Measurements from ENCODE around the gene C1orf56. TPM values are rescaled to one million over a fixed set of nuclear protein-coding genes. Genes with fewer than 3 reads are reported as not detected.

C1orf56 gene
- total RNA-seq, 1 experiment from 2014 or later, result 2.9 TPM

GRCh38 chr1:151037032-151037431 is 10.5 kb upstream of the C1orf56 start:
- intact Hi-C loops (cut with micrococcal nuclease; ENCODE audit: unreplicated experiment), result no loop called here
- POLR2A ChIA-PET (ENCODE audit: low non-redundant PET), result no interaction called here
- TF ChIP-seq EZH2 (IDR thresholded peaks at IDR 0.05; ENCODE audit: borderline replicate concordance, low read depth, low read length, poor library complexity, severe bottlenecking) (no peak), CTCF (conservative IDR thresholded peaks at IDR 0.05; ENCODE audit: low read depth, low read length) (no peak)

DNA sequence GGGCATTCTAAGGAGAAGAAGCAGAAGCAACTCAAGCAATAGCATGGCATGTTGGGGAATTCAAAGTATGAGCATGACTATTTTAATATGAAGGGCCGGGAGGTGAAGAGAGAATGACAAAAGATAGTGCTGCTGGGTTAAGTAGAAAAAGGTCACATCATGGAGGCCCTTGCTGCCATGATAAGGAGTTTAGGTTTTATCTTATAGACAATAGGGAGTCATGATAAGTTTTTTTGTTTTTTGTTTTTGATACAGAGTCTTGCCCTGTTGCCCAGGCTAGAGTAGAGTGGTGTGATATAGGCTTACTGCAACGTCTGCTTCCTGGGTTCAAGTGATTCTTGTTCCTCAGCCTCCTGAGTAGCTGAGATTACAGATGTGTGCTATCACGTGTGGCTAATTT is 8.0 kb upstream of the C1orf56 start:
- DNase-seq (ENCODE audit: low spot score), result no peak
- no peak for TF ChIP-seq CTCF (conservative IDR thresholded peaks at IDR 0.05; ENCODE audit: low read depth, low read length)
- TF ChIP-seq EZH2 (IDR thresholded peaks at IDR 0.05; ENCODE audit: borderline replicate concordance, low read depth, low read length, poor library complexity, severe bottlenecking), result no peak
- intact Hi-C loops (cut with micrococcal nuclease; ENCODE audit: unreplicated experiment), result no loop called here
- H3K27ac ChIP-seq (ENCODE audit: low read depth, low read length, poor library complexity, severe bottlenecking), result no peak overlapping the region
- no peaks in the 10 kb centered on the region for H3K4me1 ChIP-seq (ENCODE audit: insufficient read depth, low read length, poor library complexity, severe bottlenecking)
- BruUV-seq (replicated peaks), result no TSS peak
- H3K4me3 ChIP-seq (ENCODE audit: low read depth, low read length, poor library complexity, severe bottlenecking), result no peak overlapping the region
- ChIA-PET POLR2A (ENCODE audit: low non-redundant PET) (no interaction called here), CTCF (no interaction called here)
- no peaks in the 10 kb centered on the region for H3K27me3 ChIP-seq (replicated peaks; ENCODE audit: insufficient read depth, low read depth, low read length, poor library complexity)
- H3K36me3 ChIP-seq (ENCODE audit: insufficient read depth, low read length, poor library complexity, severe bottlenecking), result peaks cover 2% of the 10 kb centered on the region
- H3K9me3 ChIP-seq (ENCODE audit: low read depth, low read length, poor library complexity, severe bottlenecking), result no peaks in the 10 kb centered on the region

More at GRCh38 chr1:151037032-151037431, 10.5 kb upstream of the C1orf56 start:
- DNase-seq (ENCODE audit: low spot score), result no peak
- CTCF ChIA-PET, result no interaction called here
- H3K9me3 ChIP-seq (ENCODE audit: low read depth, low read length, poor library complexity, severe bottlenecking), result no peaks in the 10 kb centered on the region
- peaks cover 11% of the 10 kb centered on the region for H3K36me3 ChIP-seq (ENCODE audit: insufficient read depth, low read length, poor library complexity, severe bottlenecking)
- no peak overlapping the region for H3K4me3 ChIP-seq (ENCODE audit: low read depth, low read length, poor library complexity, severe bottlenecking)
- H3K4me1 ChIP-seq (ENCODE audit: insufficient read depth, low read length, poor library complexity, severe bottlenecking), result no peaks in the 10 kb centered on the region
- BruUV-seq (replicated peaks), result no TSS peak
- H3K27ac ChIP-seq (ENCODE audit: low read depth, low read length, poor library complexity, severe bottlenecking), result no peak overlapping the region
- no peaks in the 10 kb centered on the region for H3K27me3 ChIP-seq (replicated peaks; ENCODE audit: insufficient read depth, low read depth, low read length, poor library complexity)

DNA sequence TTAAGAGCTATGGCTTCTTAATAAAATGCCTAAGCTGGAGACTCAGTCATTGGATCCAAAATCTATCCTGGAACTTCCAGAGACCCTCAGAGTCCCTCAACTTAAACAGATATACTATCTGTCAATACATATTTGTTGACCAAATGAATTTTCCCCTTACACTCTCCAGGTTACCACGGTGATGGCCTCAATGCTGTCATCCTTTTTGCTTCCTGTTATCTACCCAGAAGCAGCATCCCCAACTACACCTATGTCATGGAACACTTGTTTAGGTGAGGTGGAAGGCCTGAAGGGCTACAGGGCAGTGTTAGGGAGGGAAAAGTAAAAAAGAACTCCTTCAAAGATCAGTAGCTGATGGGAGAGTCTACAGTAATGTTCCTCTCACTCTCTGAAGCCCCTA is 4.4 kb upstream of the C1orf56 start:
- CTCF ChIA-PET, result no interaction called here
- intact Hi-C loops (cut with micrococcal nuclease; ENCODE audit: unreplicated experiment), result no loop called here
- no peak for TF ChIP-seq CTCF (conservative IDR thresholded peaks at IDR 0.05; ENCODE audit: low read depth, low read length)
- no peak for TF ChIP-seq EZH2 (IDR thresholded peaks at IDR 0.05; ENCODE audit: borderline replicate concordance, low read depth, low read length, poor library complexity, severe bottlenecking)
- no peaks in the 10 kb centered on the region for H3K9me3 ChIP-seq (ENCODE audit: low read depth, low read length, poor library complexity, severe bottlenecking)
- no peaks in the 10 kb centered on the region for H3K4me1 ChIP-seq (ENCODE audit: insufficient read depth, low read length, poor library complexity, severe bottlenecking)
- BruUV-seq (replicated peaks), result no TSS peak
- H3K4me3 ChIP-seq (ENCODE audit: low read depth, low read length, poor library complexity, severe bottlenecking), result no peak overlapping the region
- POLR2A ChIA-PET (ENCODE audit: low non-redundant PET), result interaction anchor here (0.5 kb wide), 1 partner anchor 328 kb away, joined by 3 read pairs; no protein-coding TSS in a partner anchor
- H3K27ac ChIP-seq (ENCODE audit: low read depth, low read length, poor library complexity, severe bottlenecking), result no peak overlapping the region
- no peak for DNase-seq (ENCODE audit: low spot score)
- no peaks in the 10 kb centered on the region for H3K27me3 ChIP-seq (replicated peaks; ENCODE audit: insufficient read depth, low read depth, low read length, poor library complexity)
- no peaks in the 10 kb centered on the region for H3K36me3 ChIP-seq (ENCODE audit: insufficient read depth, low read length, poor library complexity, severe bottlenecking)
